Activated CD8-positive, alpha-beta memory T cell treated with anti-CD3 and anti-CD28 coated beads, Interleukin-2, amount 50 U/mL, for 4 hours (primary cell): Measurements from ENCODE around the gene GAL.

ENCODE experiments used
- DNase-seq: peaks from one replicate; pipeline ENCODE4 v3.0.0-alpha.2; 2020

Gene GAL

DNA sequence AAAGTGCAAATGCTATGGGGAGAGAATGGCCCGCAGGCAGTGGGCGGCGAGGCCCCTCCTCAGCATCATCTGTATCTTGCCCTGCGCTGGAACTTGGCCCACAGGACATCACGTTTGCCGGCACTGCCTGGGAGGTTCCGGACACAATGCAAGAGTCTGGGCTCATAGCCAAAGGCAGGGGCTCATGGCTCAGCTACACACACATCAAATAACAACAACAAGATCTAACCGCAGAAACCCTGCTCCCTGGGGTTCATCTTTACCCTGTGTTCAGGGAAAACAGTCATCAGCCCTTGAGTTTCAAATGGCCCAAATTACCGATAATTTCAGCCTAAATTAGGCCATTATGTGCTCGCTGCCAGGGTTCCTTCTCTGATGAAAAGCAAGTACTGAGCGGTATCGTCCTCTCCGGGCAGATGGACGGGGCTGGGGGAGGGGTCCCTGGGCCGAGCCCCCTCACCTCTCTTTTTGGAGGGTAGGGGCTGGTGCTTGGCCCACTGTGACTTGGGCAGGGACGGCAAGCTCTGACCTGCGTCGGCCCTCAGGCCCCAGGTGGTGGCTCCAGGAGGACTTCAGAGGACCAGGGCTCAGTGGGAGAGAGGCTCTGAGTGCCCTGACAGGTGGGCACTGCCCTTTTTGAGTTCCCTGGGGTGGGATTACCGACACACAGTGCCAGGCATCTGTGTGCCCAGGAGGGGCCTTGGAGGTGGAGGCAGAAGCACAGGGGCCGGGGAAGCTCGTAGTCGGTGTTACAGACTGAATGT, 25.0 kb upstream of the GAL start:
- DNase-seq = no peak

DNA sequence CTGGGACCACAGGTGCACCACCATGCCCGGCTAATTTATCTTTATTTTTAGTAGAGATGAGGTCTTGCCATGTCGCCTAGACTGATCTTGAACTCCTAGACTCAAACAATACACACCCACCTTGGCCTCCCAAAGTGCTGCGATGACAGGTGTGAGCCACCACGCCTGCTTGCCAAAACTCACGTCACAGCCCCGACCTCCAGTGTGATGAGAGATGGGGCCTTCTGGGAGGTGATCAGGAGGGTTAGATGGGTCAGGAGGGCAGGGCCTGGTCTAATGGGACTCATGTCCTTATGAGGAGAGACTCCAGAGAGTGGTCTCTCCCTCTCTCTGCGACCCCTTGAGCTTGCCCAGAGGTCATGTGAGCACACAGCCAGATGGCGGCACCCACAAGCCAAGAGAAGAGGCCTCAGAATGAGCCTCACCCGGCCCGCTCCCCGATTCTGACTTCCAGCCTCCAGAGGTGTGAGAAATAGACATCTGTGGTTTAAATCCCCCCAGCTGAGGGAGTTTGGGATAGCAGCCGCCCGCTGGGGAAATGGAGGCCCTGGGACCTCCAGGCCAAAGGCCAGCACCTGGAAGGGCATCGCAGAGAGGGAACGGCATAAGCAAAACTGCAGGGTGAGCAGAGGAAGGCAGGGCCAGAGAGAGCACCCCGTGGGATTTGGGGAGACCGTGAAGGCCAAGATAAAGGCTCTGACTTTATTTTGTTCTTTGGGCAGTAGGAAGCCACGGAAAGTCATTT, 24.1 kb upstream of the GAL start:
- no peak for DNase-seq

DNA sequence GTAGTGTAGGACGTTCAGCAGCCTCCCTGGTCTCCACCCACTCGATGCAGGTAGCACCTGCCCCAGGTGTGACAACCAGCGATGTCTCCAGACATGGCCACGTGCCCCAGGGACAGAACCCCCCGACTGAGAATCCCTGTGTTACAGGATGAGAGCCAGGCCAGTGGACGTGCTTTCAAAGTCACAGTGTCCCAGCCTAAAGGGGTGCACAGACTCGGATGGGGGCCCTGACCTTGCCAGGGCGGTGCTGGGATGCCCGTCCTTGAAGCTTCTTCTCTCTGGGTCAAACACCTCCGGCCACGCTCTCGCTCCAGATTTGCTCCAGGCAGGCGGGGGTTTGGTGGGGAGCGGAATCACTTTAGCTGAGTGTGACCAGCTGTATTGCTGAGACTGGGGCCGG, 23.3 kb upstream of the GAL start:
- DNase-seq = no peak

DNA sequence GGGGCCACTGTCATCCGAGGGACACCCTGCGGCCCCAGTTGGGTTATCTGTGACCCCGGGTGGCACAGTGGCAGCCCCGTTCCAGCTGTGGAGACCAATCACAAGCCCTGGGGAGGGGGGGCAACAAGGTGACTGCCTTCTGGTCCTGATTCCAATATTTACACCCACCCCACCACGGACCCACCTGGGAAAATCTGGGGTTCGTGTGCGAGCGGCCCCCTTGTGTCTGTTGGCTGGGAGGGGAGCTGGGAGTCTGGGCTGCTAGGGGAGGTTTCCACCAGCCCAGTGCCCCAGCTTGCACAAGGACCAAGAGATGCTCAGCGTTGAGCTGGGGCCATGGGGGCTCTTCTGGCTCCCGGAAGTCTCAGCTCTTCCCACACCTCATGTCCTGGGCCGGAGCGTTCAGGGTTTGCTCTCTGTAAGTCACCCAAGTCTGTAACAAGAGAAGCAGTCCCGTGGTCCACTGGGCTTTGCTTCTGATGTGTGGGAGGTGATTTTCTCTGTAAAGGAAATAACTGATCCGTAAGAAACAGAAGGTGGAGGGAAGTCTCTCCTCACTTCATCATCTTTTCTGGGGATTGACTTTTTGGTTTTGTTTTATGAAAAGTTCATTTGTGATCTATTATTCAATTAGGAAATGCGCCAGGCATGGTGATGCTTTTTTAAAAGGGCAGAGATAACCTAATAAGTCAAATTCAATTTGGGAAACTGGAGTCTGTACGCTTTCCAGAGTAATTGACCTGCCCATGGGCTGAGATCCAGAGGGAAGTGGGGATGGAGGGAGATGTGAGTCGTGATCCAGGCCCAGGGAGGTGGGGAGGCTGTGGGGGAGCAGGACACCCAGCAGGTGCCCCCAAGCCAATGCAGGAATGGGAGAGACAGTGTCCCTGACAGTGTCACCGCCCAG, 22.4 kb upstream of the GAL start:
- no peak for DNase-seq

DNA sequence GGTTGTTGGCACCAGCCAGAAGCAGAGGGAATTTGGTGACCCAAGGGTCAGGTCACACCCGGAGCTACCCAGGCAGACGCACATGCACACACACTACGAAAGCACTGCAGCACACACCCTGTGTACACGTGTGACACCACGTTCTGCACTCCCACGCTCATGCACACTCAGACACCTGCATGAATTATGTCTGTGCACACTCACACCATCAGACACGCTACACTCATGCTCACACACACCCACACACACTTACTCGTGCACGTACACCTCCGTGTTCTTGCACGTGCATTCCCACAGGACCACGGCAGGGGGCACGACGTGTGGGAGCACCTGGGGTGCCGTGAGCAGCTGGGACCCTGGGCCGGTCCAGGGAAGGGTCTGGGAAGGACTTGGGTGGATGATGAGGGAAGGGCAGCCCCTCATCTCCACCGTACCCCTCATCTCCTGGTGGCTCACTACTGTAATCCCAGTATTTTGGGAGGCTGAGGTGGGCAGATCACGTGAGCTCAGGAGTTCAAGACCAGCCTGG, 20.8 kb upstream of the GAL start:
- DNase-seq = no peak

- DNase-seq = no peak
Measured at GRCh38 chr11:68664141-68664540, 20.2 kb upstream of the GAL start.

GRCh38 chr11:68664906-68665305, 19.4 kb upstream of the GAL start:
- DNase-seq = no peak

DNA sequence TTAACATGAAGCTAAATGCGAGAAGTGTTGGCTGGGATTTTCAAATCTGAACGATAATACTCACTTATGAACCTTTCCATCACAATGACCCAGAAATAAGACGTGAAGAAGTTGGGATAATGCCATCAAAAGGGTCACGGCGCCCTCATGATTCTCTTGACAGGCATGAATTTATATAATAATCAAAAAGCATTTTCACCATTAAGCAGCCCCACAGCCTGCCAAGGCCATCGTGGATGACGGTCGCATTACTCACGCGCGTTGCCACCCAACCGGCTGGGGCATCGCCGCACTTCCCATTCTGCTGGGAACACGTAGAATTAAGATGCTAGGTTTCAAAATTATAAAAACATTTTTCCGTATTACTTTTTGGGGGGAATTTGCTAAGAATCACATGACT, 18.9 kb upstream of the GAL start:
- no peak for DNase-seq

- DNase-seq = no peak
Measured at GRCh38 chr11:68666849-68667248, 17.5 kb upstream of the GAL start.

DNA sequence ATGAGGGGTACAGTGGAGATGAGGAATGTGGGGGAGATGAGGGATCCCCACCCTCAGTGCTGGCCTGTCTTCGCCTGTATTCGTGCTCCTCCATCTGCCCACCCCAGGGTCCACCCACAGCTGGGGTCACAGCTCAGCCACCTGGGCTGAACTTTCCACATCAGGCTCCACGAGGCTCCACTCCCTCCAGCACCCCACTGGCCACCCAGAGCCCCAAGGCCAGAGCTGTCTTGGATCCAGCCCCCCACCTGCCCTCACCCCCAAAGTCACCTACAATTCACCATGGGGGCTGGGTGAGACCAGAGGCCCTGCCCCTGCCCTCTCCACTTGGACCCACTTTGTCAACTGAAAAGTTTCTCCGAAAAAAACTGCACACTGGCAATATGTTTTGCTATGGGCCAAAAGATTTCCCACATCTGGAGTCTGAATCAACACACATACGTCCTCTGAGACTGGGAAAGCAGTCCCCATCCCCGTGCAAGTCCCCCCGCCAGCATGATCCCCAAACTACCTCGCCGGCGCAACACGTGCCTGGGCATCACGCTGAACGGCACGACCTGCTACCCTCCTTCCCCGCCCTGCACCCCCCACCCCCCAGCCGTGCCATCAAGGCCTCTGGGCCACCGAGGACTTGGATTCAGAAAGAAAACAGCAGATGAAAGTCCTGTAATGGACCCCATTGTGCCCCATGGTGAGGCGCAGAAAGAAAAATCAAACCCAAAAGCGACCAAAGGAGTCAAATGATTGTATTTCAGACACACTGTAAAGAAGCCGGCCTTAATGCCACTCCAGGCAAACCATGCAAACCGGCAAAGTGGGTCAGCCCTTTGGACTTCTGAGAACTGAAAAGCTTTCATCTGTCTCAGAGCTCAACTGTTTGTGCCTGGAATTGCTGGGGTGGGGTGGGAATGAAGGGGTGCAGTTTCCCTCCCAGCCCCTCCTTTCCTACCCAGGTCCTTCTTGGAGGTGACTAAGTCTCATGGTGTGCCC, 16.5 kb upstream of the GAL start:
- DNase-seq = no peak

- no peak for DNase-seq
Measured at GRCh38 chr11:68669301-68670090, 14.8 kb upstream of the GAL start.

DNA sequence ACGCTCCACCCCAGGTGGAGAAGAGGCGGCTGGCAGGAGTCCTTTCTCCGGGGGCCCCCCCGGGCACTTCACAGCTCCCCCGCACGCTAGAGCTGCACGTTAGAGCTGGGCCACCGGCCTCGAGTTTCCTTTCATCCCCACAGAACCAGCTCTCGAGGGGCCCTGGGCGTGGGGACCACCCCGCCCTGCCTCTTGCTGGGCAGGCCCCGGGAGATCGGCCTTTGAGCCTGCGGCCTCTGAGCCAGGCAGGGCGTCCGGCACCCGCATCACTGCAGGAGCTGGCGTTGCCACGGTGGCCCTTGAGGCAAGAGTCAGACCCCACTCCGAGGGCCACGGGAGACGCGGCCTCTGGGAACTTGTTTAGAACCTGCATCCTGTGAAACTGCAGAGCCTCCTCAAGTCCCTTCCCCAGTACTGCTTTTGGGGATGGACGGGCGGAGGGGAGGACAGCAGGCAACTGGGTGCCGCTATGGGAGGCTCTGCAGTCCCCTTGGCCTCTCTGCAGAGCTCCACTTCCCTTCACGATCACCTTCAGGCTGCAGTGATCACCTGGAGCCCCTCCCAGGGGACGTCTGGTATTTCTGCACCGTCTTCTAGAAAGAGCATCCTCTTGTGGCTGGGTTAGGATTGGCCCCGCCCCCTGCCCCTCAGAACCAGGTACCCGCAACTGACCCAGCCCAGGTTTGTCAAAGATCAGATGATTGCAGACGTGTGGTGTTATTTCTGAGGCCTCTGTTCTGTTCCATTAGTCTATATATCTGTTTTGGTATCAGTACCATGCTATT, 13.9 kb upstream of the GAL start:
- DNase-seq = no peak

DNA sequence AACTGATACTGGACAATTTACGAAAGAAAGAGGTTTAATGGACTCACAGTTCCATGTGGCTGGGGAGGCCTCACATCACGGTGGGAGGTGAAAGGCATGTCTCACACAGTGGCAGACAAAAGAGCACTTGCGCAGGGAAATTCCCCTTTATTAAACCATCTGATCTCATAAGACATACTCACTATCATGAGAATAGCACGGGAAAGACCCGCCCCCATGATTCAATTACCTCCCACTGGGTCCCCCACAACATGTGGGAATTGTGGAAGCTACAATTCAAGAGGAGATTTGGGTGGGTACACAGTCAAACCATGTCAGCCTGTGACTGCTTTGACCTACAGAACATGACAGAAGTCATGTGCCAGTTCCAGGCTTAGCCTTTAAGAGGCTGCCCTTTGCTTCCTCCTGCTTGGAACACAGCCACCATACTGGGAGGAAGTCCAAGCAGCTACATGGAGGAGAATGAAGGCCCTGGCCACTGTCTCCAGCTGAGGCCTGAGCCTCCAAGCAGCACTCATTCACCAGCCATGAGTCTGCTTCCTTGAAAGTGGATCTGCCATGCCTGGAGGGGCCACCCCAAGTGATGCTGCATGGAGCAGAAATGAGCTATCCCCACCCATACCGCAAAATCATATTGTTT, 10.9 kb upstream of the GAL start:
- DNase-seq = no peak

GRCh38 chr11:68673991-68674390, 10.4 kb upstream of the GAL start:
- no peak for DNase-seq

DNA sequence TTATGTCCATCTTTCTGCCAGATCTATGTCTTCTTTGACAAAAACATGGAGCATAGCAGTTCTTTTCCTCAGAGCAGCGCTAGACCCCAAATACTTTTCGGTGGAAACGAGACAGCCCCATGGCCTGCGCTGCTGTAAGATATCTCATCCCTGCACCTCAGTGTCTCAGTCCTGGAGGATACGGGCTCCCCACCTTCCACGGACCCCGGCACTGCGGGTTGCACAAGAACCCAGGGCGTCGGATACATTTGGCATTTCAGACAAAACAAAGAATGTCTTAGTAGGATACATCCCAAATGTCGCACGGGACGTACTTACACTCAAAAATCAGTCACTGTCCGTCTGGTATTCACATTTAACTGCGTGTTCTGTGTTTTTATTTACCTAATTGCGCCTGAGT, 9.9 kb upstream of the GAL start:
- DNase-seq = no peak

GRCh38 chr11:68677432-68677831, 6.9 kb upstream of the GAL start:
- DNase-seq = no peak

- no peak for DNase-seq
Measured at GRCh38 chr11:68678031-68678441, 6.3 kb upstream of the GAL start.

DNA sequence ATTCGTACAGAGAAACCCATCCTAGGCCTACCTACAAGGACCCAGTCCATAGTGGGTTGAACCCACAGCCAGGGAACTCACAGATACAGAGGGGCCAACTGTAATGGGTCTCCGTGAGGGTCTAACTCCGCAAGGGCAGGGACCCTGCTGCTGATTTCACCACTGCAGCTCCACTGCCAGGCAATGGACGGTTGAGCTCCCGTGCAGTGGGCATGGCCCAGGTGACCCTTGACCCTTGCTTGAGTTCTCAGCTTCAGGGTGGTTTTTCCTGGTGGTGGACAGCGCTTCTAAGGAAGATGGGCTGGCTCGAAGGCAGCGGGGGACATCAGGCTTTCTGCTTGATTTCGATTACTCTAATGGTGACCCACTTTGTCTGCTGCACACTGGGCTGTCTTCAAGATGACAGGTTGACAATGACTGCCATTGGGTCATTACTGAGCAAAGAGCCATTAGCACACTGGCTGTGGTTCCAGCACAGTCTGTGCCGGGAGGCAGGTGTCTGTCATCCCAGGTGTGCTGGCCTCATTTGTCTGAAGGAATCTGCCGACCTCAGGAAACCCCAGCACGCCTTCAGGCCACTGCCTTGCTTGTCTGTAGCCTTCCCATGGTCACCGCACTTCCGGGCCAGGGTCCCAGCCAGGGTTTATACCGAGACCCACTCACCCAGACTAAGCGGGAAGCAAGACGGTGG, 3.7 kb upstream of the GAL start:
- DNase-seq = no peak

DNA sequence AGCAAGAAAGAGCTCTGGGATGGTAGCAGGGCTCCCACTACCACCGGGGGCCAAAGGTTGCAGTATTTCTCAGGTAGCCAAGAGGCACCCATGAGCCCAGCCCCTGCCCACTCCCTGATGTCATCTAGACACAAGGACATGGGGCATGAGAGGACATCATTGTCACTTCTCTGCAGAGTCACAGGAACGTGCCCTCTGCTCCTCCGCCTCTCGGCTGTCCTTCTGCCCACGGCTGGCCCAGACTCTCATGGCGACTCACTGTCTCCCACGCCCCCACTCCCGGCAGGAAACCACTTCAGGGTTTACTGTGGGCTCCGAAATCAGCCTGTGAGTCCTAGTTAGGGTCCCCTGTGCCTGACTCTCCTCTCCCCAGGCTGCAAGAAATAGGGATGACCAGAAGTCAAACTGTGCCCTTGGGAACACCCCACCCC, 1.8 kb upstream of the GAL start:
- no peak for DNase-seq
